ENCODE measurements around the gene SLC6A20. TPM values are rescaled to one million over a fixed set of nuclear protein-coding genes. Genes with fewer than 3 reads are reported as not detected.

Gene SLC6A20
- total RNA-seq, 1 experiment from 2014 or later, result not detected

GRCh38 chr3:45778761-45779201, 17.6 kb downstream of the SLC6A20 start:
- no peak for DNase-seq (ENCODE audit: low spot score)

- DNase-seq (ENCODE audit: low spot score), result no peak
Measured at GRCh38 chr3:45777746-45778386, 18.5 kb downstream of the SLC6A20 start.

GRCh38 chr3:45777111-45777745, 19.1 kb downstream of the SLC6A20 start:
- DNase-seq (ENCODE audit: low spot score), result no peak

GRCh38 chr3:45776611-45777010, 19.7 kb downstream of the SLC6A20 start:
- no peak for DNase-seq (ENCODE audit: low spot score)

- DNase-seq (ENCODE audit: low spot score), result no peak
Measured at GRCh38 chr3:45776301-45776595, 20.1 kb downstream of the SLC6A20 start.

- DNase-seq (ENCODE audit: low spot score), result no peak
Measured at GRCh38 chr3:45775571-45776300, 20.6 kb downstream of the SLC6A20 start.

- no peak for DNase-seq (ENCODE audit: low spot score)
Measured at GRCh38 chr3:45774581-45775521, 21.5 kb downstream of the SLC6A20 start.

GRCh38 chr3:45773714-45774449, 22.5 kb downstream of the SLC6A20 start:
- DNase-seq (ENCODE audit: low spot score), result no peak

- no peak for DNase-seq (ENCODE audit: low spot score)
Measured at GRCh38 chr3:45773072-45773471, 23.3 kb downstream of the SLC6A20 start.

GRCh38 chr3:45772341-45773035, 23.8 kb downstream of the SLC6A20 start:
- DNase-seq (ENCODE audit: low spot score), result no peak

- DNase-seq (ENCODE audit: low spot score), result no peak
Measured at GRCh38 chr3:45771831-45772230, 24.5 kb downstream of the SLC6A20 start.

- DNase-seq (ENCODE audit: low spot score), result no peak
Measured at GRCh38 chr3:45771166-45771775, 25.1 kb downstream of the SLC6A20 start.

GRCh38 chr3:45765958-45766357, 30.4 kb downstream of the SLC6A20 start:
- DNase-seq (ENCODE audit: low spot score), result no peak

- no peak for DNase-seq (ENCODE audit: low spot score)
Measured at GRCh38 chr3:45765266-45765851, 31.0 kb downstream of the SLC6A20 start.

GRCh38 chr3:45763303-45763675, 33.0 kb downstream of the SLC6A20 start:
- no peak for DNase-seq (ENCODE audit: low spot score)

- no peak for DNase-seq (ENCODE audit: low spot score)
Measured at GRCh38 chr3:45762647-45763302, 33.6 kb downstream of the SLC6A20 start.

GRCh38 chr3:45761831-45762230, 34.5 kb downstream of the SLC6A20 start:
- no peak for DNase-seq (ENCODE audit: low spot score)

- DNase-seq (ENCODE audit: low spot score), result peak; percentile 82
Measured at GRCh38 chr3:45760878-45761711, 35.2 kb downstream of the SLC6A20 start.
